GM19397 (cell line): ENCODE data around the gene COL6A2.
"Not testable (repeated sequence)": the region's sequence is repeated elsewhere in the genome, so short reads cannot be mapped to it uniquely, and the experiment has no call there.

Experiments used
- ATAC-seq: cut with Tn5 transposase; IDR thresholded peaks from one replicate; pipeline ENCODE4 v1.9.1; 2021; ENCODE audit warnings: mild to moderate bottlenecking, moderate library complexity; ENCODE audit not compliant: unreplicated experiment

Gene COL6A2

GRCh38 chr21:46060596-46061061 is 37.3 kb upstream of the COL6A2 start:
- no peak for ATAC-seq

GRCh38 chr21:46061063-46061462 is 36.8 kb upstream of the COL6A2 start:
- ATAC-seq: no peak

- ATAC-seq: no peak
These were observed 36.4 kb upstream of the COL6A2 start for GRCh38 chr21:46061518-46061917.

- ATAC-seq: no peak
These were observed 36.0 kb upstream of the COL6A2 start for GRCh38 chr21:46061950-46062349.

GRCh38 chr21:46062471-46063211 is 35.3 kb upstream of the COL6A2 start:
- ATAC-seq: no peak

- ATAC-seq: no peak
These were observed 34.7 kb upstream of the COL6A2 start for GRCh38 chr21:46063227-46063626.

GRCh38 chr21:46063734-46064680 is 33.9 kb upstream of the COL6A2 start:
- ATAC-seq: no peak

GRCh38 chr21:46064870-46065214 is 33.1 kb upstream of the COL6A2 start:
- no peak for ATAC-seq

GRCh38 chr21:46065215-46065913 is 32.5 kb upstream of the COL6A2 start:
- ATAC-seq: no peak

- ATAC-seq: no peak
These were observed 31.9 kb upstream of the COL6A2 start for GRCh38 chr21:46065914-46066551.

GRCh38 chr21:46066591-46067331 is 31.2 kb upstream of the COL6A2 start:
- no peak for ATAC-seq

- no peak for ATAC-seq
These were observed 30.3 kb upstream of the COL6A2 start for GRCh38 chr21:46067505-46068201.

GRCh38 chr21:46068516-46069079 is 29.3 kb upstream of the COL6A2 start:
- no peak for ATAC-seq

GRCh38 chr21:46069166-46069565 is 28.7 kb upstream of the COL6A2 start:
- ATAC-seq: no peak

- no peak for ATAC-seq
These were observed 28.1 kb upstream of the COL6A2 start for GRCh38 chr21:46069719-46070279.

- ATAC-seq: no peak
These were observed 26.8 kb upstream of the COL6A2 start for GRCh38 chr21:46071082-46071481.

GRCh38 chr21:46076724-46077123 is 21.2 kb upstream of the COL6A2 start:
- not testable (repeated sequence) for ATAC-seq

GRCh38 chr21:46077674-46078101 is 20.2 kb upstream of the COL6A2 start:
- no peak for ATAC-seq
